ENCODE results near the gene LOXL3. TPM values are rescaled to one million over a fixed set of nuclear protein-coding genes. Genes with fewer than 3 reads are reported as not detected.

Gene LOXL3
- polyA plus RNA-seq, 2 donors, result 0.71 to 0.79 TPM

DNA sequence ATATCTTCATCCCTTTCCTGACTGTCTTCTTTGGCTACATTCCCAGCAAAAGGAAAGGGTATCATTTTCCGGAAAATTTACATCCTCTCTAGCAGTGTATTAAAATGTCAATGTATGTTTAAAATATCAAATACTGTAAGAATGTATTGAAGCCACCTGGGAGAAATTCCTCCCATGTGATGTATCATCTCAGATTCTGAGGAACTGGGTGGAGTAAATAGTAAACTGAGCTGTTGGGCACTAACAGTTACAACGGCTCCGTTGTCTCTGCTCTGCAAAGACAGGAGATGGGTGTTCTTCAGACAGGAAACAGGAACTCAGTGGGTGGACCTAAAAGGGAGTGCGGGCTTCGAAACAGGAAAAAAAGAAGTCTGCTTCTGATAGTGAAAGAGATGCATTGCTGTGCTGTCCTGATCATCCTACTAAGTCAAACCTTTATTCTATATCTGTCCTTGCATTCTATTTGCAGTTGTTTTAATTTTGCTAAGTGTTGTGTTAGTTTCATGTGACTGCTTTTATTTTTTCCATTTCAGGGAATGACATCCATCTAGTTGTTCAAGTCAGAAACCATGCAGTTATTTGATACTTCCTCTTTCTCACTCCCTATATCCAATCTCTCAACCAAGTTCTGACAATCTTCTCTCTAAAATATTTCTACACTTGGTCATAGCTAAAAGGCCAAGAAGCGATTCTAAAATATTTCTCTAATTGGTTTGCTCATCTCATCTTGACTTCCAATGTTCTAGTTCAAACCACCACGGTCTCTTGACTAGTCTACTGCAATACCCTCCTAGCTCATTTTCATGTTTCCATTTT, 20.2 kb upstream of the LOXL3 start:
- 52 to 61% methylated on average over 7 of the region's 7 CpGs for WGBS, 2 donors
- Histone ChIP-seq H3K27ac (ENCODE audit: low read depth in 2 of 2, low read length in 1 of 2) (no peak overlapping the region), H3K27me3 (ENCODE audit: control insufficient read depth in 1 of 2, insufficient read depth in 2 of 2, low read length in 2 of 2) (no peaks in the 10 kb centered on the region), H3K4me1 (ENCODE audit: control insufficient read depth in 2 of 2, insufficient read depth in 2 of 2, low read length in 1 of 2) (no peaks in the 10 kb centered on the region), H3K9me3 (ENCODE audit: control insufficient read depth in 2 of 2, insufficient read depth in 1 of 2, low read depth in 1 of 2, low read length in 1 of 2) (no peaks in the 10 kb centered on the region), H3K36me3 (ENCODE audit: control insufficient read depth in 2 of 2, insufficient read depth in 2 of 2, low read length in 1 of 2) (no peaks in the 10 kb centered on the region), H3K4me3 (ENCODE audit: low read depth in 1 of 2, low read length in 2 of 2) (no peak overlapping the region)

DNA sequence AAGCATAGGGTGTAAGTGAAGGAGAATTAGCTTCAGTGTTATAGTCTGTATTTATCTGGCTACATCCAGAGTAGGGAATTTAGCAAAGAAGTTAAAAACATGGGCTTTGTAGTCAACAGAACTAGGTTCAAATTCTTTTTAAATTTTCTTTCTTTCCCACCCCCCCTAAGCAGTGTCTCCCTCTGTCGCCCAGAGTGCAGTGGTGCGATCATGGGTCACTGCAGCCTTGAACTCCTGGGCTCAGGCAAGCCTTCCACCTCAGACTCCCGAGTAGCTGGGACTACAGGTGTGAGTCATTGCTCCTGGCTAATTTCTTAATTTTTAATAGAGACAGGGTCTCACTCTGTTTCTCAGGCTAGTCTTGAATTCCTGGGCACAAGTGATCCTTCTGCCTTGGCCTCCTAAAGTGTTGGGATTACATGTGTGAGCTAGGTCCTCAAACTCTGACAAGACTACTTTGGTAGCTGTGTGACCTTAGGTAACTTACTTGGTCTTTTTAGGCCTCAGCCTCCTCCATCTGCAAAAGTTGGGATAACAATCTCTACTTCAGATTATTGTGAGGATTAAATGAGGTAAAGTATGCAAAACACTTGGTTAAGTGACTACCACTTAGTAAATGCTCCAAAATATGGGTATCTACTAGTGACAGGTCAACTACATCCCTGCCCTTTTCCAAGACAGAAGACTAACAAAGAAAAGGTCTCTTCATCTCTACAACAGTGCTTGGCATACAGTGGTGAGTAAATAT, 18.6 kb upstream of the LOXL3 start:
- Histone ChIP-seq H3K27ac (ENCODE audit: low read depth in 2 of 2, low read length in 1 of 2) (no peak overlapping the region), H3K27me3 (ENCODE audit: control insufficient read depth in 1 of 2, insufficient read depth in 2 of 2, low read length in 2 of 2) (no peaks in the 10 kb centered on the region), H3K4me1 (ENCODE audit: control insufficient read depth in 2 of 2, insufficient read depth in 2 of 2, low read length in 1 of 2) (no peaks in the 10 kb centered on the region), H3K4me3 (ENCODE audit: low read depth in 1 of 2, low read length in 2 of 2) (no peak overlapping the region), H3K9me3 (ENCODE audit: control insufficient read depth in 2 of 2, insufficient read depth in 1 of 2, low read depth in 1 of 2, low read length in 1 of 2) (no peaks in the 10 kb centered on the region), H3K36me3 (ENCODE audit: control insufficient read depth in 2 of 2, insufficient read depth in 2 of 2, low read length in 1 of 2) (no peaks in the 10 kb centered on the region)
- 77 to 83% methylated on average over 3 of the region's 3 CpGs for WGBS, 2 donors

- H3K36me3 ChIP-seq (ENCODE audit: control insufficient read depth in 2 of 2, insufficient read depth in 2 of 2, low read length in 1 of 2), result no peaks in the 10 kb centered on the region
- whole genome bisulfite sequencing, 2 donors, result 75 to 96% methylated on average over 1 of the region's 1 CpG
- no peak overlapping the region for H3K27ac ChIP-seq (ENCODE audit: low read depth in 2 of 2, low read length in 1 of 2)
- no peaks in the 10 kb centered on the region for H3K9me3 ChIP-seq (ENCODE audit: control insufficient read depth in 2 of 2, insufficient read depth in 1 of 2, low read depth in 1 of 2, low read length in 1 of 2)
- H3K27me3 ChIP-seq (ENCODE audit: control insufficient read depth in 1 of 2, insufficient read depth in 2 of 2, low read length in 2 of 2), result no peaks in the 10 kb centered on the region
- H3K4me3 ChIP-seq (ENCODE audit: low read depth in 1 of 2, low read length in 2 of 2), result no peak overlapping the region
- no peaks in the 10 kb centered on the region for H3K4me1 ChIP-seq (ENCODE audit: control insufficient read depth in 2 of 2, insufficient read depth in 2 of 2, low read length in 1 of 2)
Observed at GRCh38 chr2:74571058-74571457, 17.3 kb upstream of the LOXL3 start.

DNA sequence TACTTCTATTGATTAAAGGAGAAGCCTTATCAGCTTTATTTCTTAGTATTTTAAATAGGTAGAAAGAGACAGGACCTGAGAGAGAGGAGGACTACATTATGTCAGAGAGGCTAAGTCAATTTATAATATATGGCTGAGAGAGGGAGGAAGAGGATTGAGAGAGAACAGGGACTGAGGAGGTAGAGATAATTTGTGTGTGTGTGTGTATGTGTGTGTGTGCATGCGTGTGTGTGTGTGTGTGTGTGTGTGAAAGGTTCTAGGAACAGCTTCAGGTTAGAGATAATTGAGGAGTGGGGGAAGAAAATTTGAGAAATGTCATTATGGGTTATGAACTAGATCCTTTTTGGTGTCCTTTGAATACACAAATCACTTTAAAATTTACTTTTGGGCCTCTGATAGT, 15.9 kb upstream of the LOXL3 start:
- Histone ChIP-seq H3K4me1 (ENCODE audit: control insufficient read depth in 2 of 2, insufficient read depth in 2 of 2, low read length in 1 of 2) (no peaks in the 10 kb centered on the region), H3K36me3 (ENCODE audit: control insufficient read depth in 2 of 2, insufficient read depth in 2 of 2, low read length in 1 of 2) (no peaks in the 10 kb centered on the region), H3K27ac (ENCODE audit: low read depth in 2 of 2, low read length in 1 of 2) (no peak overlapping the region), H3K9me3 (ENCODE audit: control insufficient read depth in 2 of 2, insufficient read depth in 1 of 2, low read depth in 1 of 2, low read length in 1 of 2) (no peaks in the 10 kb centered on the region), H3K4me3 (ENCODE audit: low read depth in 1 of 2, low read length in 2 of 2) (no peak overlapping the region), H3K27me3 (ENCODE audit: control insufficient read depth in 1 of 2, insufficient read depth in 2 of 2, low read length in 2 of 2) (no peaks in the 10 kb centered on the region)
- WGBS, 2 donors, result 91 to 94% methylated on average over 1 of the region's 1 CpG

DNA sequence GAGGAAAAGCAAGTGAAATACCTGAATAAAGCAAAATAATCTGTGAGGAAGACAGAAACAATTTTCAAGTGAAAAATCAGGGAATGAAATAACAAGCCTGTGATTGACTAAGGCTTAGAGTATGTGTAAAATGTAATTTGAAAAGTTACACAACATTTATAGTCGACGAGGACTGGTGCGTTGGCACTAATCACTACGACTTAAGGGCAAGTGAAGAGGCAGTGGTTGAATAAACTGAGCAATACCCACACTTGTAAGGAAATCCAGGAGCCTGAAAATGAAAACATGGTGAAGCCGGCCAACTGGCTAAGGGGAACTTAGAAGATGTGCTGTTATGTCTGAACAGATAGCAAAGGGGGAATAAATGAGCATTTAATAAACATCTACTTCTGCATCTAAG, 14.1 kb upstream of the LOXL3 start:
- Histone ChIP-seq H3K27ac (ENCODE audit: low read depth in 2 of 2, low read length in 1 of 2) (no peak overlapping the region), H3K4me1 (ENCODE audit: control insufficient read depth in 2 of 2, insufficient read depth in 2 of 2, low read length in 1 of 2) (no peaks in the 10 kb centered on the region), H3K27me3 (ENCODE audit: control insufficient read depth in 1 of 2, insufficient read depth in 2 of 2, low read length in 2 of 2) (no peaks in the 10 kb centered on the region), H3K4me3 (ENCODE audit: low read depth in 1 of 2, low read length in 2 of 2) (no peak overlapping the region), H3K36me3 (ENCODE audit: control insufficient read depth in 2 of 2, insufficient read depth in 2 of 2, low read length in 1 of 2) (no peaks in the 10 kb centered on the region), H3K9me3 (ENCODE audit: control insufficient read depth in 2 of 2, insufficient read depth in 1 of 2, low read depth in 1 of 2, low read length in 1 of 2) (no peaks in the 10 kb centered on the region)
- whole genome bisulfite sequencing, 2 donors, result 70 to 80% methylated on average over 5 of the region's 5 CpGs

GRCh38 chr2:74566754-74567085, 13.0 kb upstream of the LOXL3 start:
- Histone ChIP-seq H3K9me3 (ENCODE audit: control insufficient read depth in 2 of 2, insufficient read depth in 1 of 2, low read depth in 1 of 2, low read length in 1 of 2) (no peaks in the 10 kb centered on the region), H3K27me3 (ENCODE audit: control insufficient read depth in 1 of 2, insufficient read depth in 2 of 2, low read length in 2 of 2) (peaks cover 0 to 1% of the 10 kb centered on the region in 2 donors), H3K27ac (ENCODE audit: low read depth in 2 of 2, low read length in 1 of 2) (no peak overlapping the region), H3K4me1 (ENCODE audit: control insufficient read depth in 2 of 2, insufficient read depth in 2 of 2, low read length in 1 of 2) (no peaks in the 10 kb centered on the region), H3K36me3 (ENCODE audit: control insufficient read depth in 2 of 2, insufficient read depth in 2 of 2, low read length in 1 of 2) (no peaks in the 10 kb centered on the region), H3K4me3 (ENCODE audit: low read depth in 1 of 2, low read length in 2 of 2) (no peak overlapping the region)

GRCh38 chr2:74566076-74566753, 12.5 kb upstream of the LOXL3 start:
- no peak overlapping the region for H3K4me3 ChIP-seq (ENCODE audit: low read depth in 1 of 2, low read length in 2 of 2)
- H3K36me3 ChIP-seq (ENCODE audit: control insufficient read depth in 2 of 2, insufficient read depth in 2 of 2, low read length in 1 of 2), result no peaks in the 10 kb centered on the region
- H3K4me1 ChIP-seq (ENCODE audit: control insufficient read depth in 2 of 2, insufficient read depth in 2 of 2, low read length in 1 of 2), result no peaks in the 10 kb centered on the region
- 72 to 81% methylated on average over 7 of the region's 7 CpGs for WGBS, 2 donors
- no peaks in the 10 kb centered on the region for H3K9me3 ChIP-seq (ENCODE audit: control insufficient read depth in 2 of 2, insufficient read depth in 1 of 2, low read depth in 1 of 2, low read length in 1 of 2)
- no peak overlapping the region for H3K27ac ChIP-seq (ENCODE audit: low read depth in 2 of 2, low read length in 1 of 2)
- H3K27me3 ChIP-seq (ENCODE audit: control insufficient read depth in 1 of 2, insufficient read depth in 2 of 2, low read length in 2 of 2), result peaks cover 0 to 3% of the 10 kb centered on the region in 2 donors

DNA sequence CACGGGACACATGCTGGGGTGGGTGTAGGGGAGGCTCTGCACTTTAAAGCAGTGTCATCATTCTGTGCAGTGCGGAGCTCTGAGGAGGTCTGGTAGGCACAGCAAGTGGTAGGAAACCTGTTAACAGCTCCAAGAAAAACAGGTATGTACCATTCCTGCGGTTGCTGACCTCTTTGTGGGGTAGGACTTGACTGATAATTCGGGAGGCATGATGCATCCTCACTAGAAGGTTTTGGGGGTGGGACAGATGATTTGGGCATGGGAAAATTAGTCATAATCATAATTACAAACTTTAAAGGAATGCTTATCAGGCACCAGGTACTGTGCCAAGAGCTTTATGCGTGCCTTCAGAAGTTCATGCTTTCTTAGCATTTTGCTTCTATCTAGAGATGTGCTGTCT, 10.5 kb upstream of the LOXL3 start:
- H3K9me3 ChIP-seq (ENCODE audit: control insufficient read depth in 2 of 2, insufficient read depth in 1 of 2, low read depth in 1 of 2, low read length in 1 of 2), result no peaks in the 10 kb centered on the region
- no peaks in the 10 kb centered on the region for H3K36me3 ChIP-seq (ENCODE audit: control insufficient read depth in 2 of 2, insufficient read depth in 2 of 2, low read length in 1 of 2)
- no peak overlapping the region for H3K4me3 ChIP-seq (ENCODE audit: low read depth in 1 of 2, low read length in 2 of 2)
- 77 to 80% methylated on average over 5 of the region's 5 CpGs for WGBS, 2 donors
- H3K27ac ChIP-seq (ENCODE audit: low read depth in 2 of 2, low read length in 1 of 2), result no peak overlapping the region
- peaks cover 0 to 3% of the 10 kb centered on the region in 2 donors for H3K27me3 ChIP-seq (ENCODE audit: control insufficient read depth in 1 of 2, insufficient read depth in 2 of 2, low read length in 2 of 2)
- no peaks in the 10 kb centered on the region for H3K4me1 ChIP-seq (ENCODE audit: control insufficient read depth in 2 of 2, insufficient read depth in 2 of 2, low read length in 1 of 2)

- no peaks in the 10 kb centered on the region for H3K36me3 ChIP-seq (ENCODE audit: control insufficient read depth in 2 of 2, insufficient read depth in 2 of 2, low read length in 1 of 2)
- no peak overlapping the region for H3K27ac ChIP-seq (ENCODE audit: low read depth in 2 of 2, low read length in 1 of 2)
- WGBS, 2 donors, result 79 to 82% methylated on average over 7 of the region's 7 CpGs
- peaks cover 0 to 3% of the 10 kb centered on the region in 2 donors for H3K27me3 ChIP-seq (ENCODE audit: control insufficient read depth in 1 of 2, insufficient read depth in 2 of 2, low read length in 2 of 2)
- H3K4me3 ChIP-seq (ENCODE audit: low read depth in 1 of 2, low read length in 2 of 2), result no peak overlapping the region
- no peaks in the 10 kb centered on the region for H3K4me1 ChIP-seq (ENCODE audit: control insufficient read depth in 2 of 2, insufficient read depth in 2 of 2, low read length in 1 of 2)
- H3K9me3 ChIP-seq (ENCODE audit: control insufficient read depth in 2 of 2, insufficient read depth in 1 of 2, low read depth in 1 of 2, low read length in 1 of 2), result no peaks in the 10 kb centered on the region
Observed at GRCh38 chr2:74562126-74562775, 8.5 kb upstream of the LOXL3 start.
